Skeletal muscle tissue (tissue), 4 donors: ENCODE results near the gene TIAM1. TPM values are rescaled to one million over a fixed set of nuclear protein-coding genes. Genes with fewer than 3 reads are reported as not detected.

Experiments used
- H3K27ac ChIP-seq: one replicate; pipeline ENCODE4 v1.7.0; 2013; ENCODE audit warnings: mild to moderate bottlenecking, low read depth, low read length, inconsistent platforms
- H3K27me3 ChIP-seq, 3 donors: one replicate each; pipeline ENCODE4 v1.7.0; 2013; ENCODE audit warnings: low read length in 3 of 3; ENCODE audit not compliant: control insufficient read depth in 3 of 3, insufficient read depth in 3 of 3
- H3K36me3 ChIP-seq, 3 donors: one replicate each; pipeline ENCODE4 v1.7.0; 2013; ENCODE audit warnings: low read length in 3 of 3; ENCODE audit not compliant: control insufficient read depth in 3 of 3, insufficient read depth in 3 of 3
- H3K4me1 ChIP-seq, 3 donors: one replicate each; pipeline ENCODE4 v1.7.0; 2013; ENCODE audit warnings: low read length in 3 of 3, mild to moderate bottlenecking in 3 of 3; ENCODE audit not compliant: control insufficient read depth in 3 of 3, insufficient read depth in 3 of 3
- H3K4me3 ChIP-seq, 3 donors: one replicate each; pipeline ENCODE4 v1.7.0; 2013; ENCODE audit warnings: low read length in 3 of 3
- H3K9ac ChIP-seq, 3 donors: one replicate each; pipeline ENCODE4 v1.7.0; 2013; ENCODE audit warnings: low read length in 3 of 3, mild to moderate bottlenecking in 3 of 3, moderate library complexity in 2 of 3, low read depth in 1 of 3
- H3K9me3 ChIP-seq, 3 donors: one replicate each; pipeline ENCODE4 v1.7.0; 2013; ENCODE audit warnings: low read length in 3 of 3; ENCODE audit not compliant: control insufficient read depth in 3 of 3
- total RNA-seq: library from RNA; depleted of rRNA; stranded (reverse); fragments of >200 nt; gene quantifications from one replicate; pipeline ENCODE4 v1.2.3, GENCODE V29; 2014
- donor health status: Osteomylitis.

Gene TIAM1
- total RNA-seq, 1 donor from 2014 or later, result 24.5 TPM

- no peak overlapping the region for H3K27ac ChIP-seq
- no peaks in the 10 kb centered on the region for H3K36me3 ChIP-seq
- H3K4me3 ChIP-seq, result no peak overlapping the region
- no peaks in the 10 kb centered on the region for H3K27me3 ChIP-seq
- no peaks in the 10 kb centered on the region for H3K4me1 ChIP-seq
- no peaks in the 10 kb centered on the region for H3K9me3 ChIP-seq
- no peak overlapping the region for H3K9ac ChIP-seq
Measured at GRCh38 chr21:31316488-31317169, 27.4 kb downstream of the TIAM1 start.

GRCh38 chr21:31316072-31316471 lies 28.0 kb downstream of the TIAM1 start:
- Histone ChIP-seq H3K9me3 (no peaks in the 10 kb centered on the region), H3K27me3 (no peaks in the 10 kb centered on the region), H3K27ac (no peak overlapping the region), H3K36me3 (no peaks in the 10 kb centered on the region), H3K4me1 (no peaks in the 10 kb centered on the region), H3K4me3 (no peak overlapping the region), H3K9ac (no peak overlapping the region)

- no peaks in the 10 kb centered on the region for H3K36me3 ChIP-seq
- no peak overlapping the region for H3K27ac ChIP-seq
- H3K9me3 ChIP-seq, result no peaks in the 10 kb centered on the region
- H3K9ac ChIP-seq, result no peak overlapping the region
- H3K4me3 ChIP-seq, result no peak overlapping the region
- no peaks in the 10 kb centered on the region for H3K4me1 ChIP-seq
- H3K27me3 ChIP-seq, result no peaks in the 10 kb centered on the region
Measured at GRCh38 chr21:31310750-31311149, 33.3 kb downstream of the TIAM1 start.

GRCh38 chr21:31308584-31308983 lies 35.5 kb downstream of the TIAM1 start:
- H3K9ac ChIP-seq, result no peak overlapping the region
- H3K27me3 ChIP-seq, result no peaks in the 10 kb centered on the region
- H3K27ac ChIP-seq, result no peak overlapping the region
- H3K4me3 ChIP-seq, result no peak overlapping the region
- H3K36me3 ChIP-seq, result no peaks in the 10 kb centered on the region
- no peaks in the 10 kb centered on the region for H3K9me3 ChIP-seq
- H3K4me1 ChIP-seq, result no peaks in the 10 kb centered on the region

- Histone ChIP-seq H3K27ac (no peak overlapping the region), H3K9me3 (no peaks in the 10 kb centered on the region), H3K27me3 (no peaks in the 10 kb centered on the region), H3K4me3 (no peak overlapping the region), H3K4me1 (no peaks in the 10 kb centered on the region), H3K9ac (no peak overlapping the region), H3K36me3 (no peaks in the 10 kb centered on the region)
Measured at GRCh38 chr21:31305888-31306287, 38.2 kb downstream of the TIAM1 start.

- no peaks in the 10 kb centered on the region for H3K27me3 ChIP-seq
- H3K9me3 ChIP-seq, result no peaks in the 10 kb centered on the region
- no peak overlapping the region for H3K27ac ChIP-seq
- H3K36me3 ChIP-seq, result no peaks in the 10 kb centered on the region
- H3K4me3 ChIP-seq, result no peak overlapping the region
- H3K4me1 ChIP-seq, result no peaks in the 10 kb centered on the region
- H3K9ac ChIP-seq, result no peak overlapping the region
Measured at GRCh38 chr21:31299291-31300147, 44.5 kb downstream of the TIAM1 start.

GRCh38 chr21:31298618-31299269 lies 45.3 kb downstream of the TIAM1 start:
- no peaks in the 10 kb centered on the region for H3K36me3 ChIP-seq
- H3K27me3 ChIP-seq, result no peaks in the 10 kb centered on the region
- no peak overlapping the region for H3K4me3 ChIP-seq
- H3K27ac ChIP-seq, result no peak overlapping the region
- no peaks in the 10 kb centered on the region for H3K9me3 ChIP-seq
- no peak overlapping the region for H3K9ac ChIP-seq
- no peaks in the 10 kb centered on the region for H3K4me1 ChIP-seq

- Histone ChIP-seq H3K9me3 (no peaks in the 10 kb centered on the region), H3K9ac (no peak overlapping the region), H3K4me3 (no peak overlapping the region), H3K36me3 (no peaks in the 10 kb centered on the region), H3K27ac (no peak overlapping the region), H3K27me3 (no peaks in the 10 kb centered on the region), H3K4me1 (no peaks in the 10 kb centered on the region)
Measured at GRCh38 chr21:31297806-31298205, 46.3 kb downstream of the TIAM1 start.

- Histone ChIP-seq H3K4me1 (no peaks in the 10 kb centered on the region), H3K27ac (no peak overlapping the region), H3K9me3 (no peaks in the 10 kb centered on the region), H3K9ac (no peak overlapping the region), H3K36me3 (no peaks in the 10 kb centered on the region), H3K27me3 (no peaks in the 10 kb centered on the region), H3K4me3 (no peak overlapping the region)
Measured at GRCh38 chr21:31295676-31296075, 48.4 kb downstream of the TIAM1 start.

- Histone ChIP-seq H3K27ac (no peak overlapping the region), H3K4me3 (no peak overlapping the region), H3K27me3 (no peaks in the 10 kb centered on the region), H3K9ac (no peak overlapping the region), H3K4me1 (no peaks in the 10 kb centered on the region), H3K36me3 (no peaks in the 10 kb centered on the region), H3K9me3 (no peaks in the 10 kb centered on the region)
Measured at GRCh38 chr21:31294691-31295090, 49.4 kb downstream of the TIAM1 start.
